ENCODE results near the gene RET.

RET gene

GRCh38 chr10:43117031-43117776, 40.3 kb downstream of the RET start:
- TF ChIP-seq CTCF (conservative IDR thresholded peaks at IDR 0.05; ENCODE audit: low read depth, low read length): no peak
- Histone ChIP-seq H3K9ac (no peak overlapping the region), H3K79me2 (ENCODE audit: insufficient read depth, low read depth) (no peaks in the 10 kb centered on the region), H3K36me3 (ENCODE audit: insufficient read depth) (no peaks in the 10 kb centered on the region), H3K27me3 (ENCODE audit: insufficient read depth, low read depth) (no peaks in the 10 kb centered on the region), H2AFZ (ENCODE audit: low read depth) (no peak overlapping the region), H3K4me2 (no peak overlapping the region), H3K27ac (no peak overlapping the region), H4K20me1 (ENCODE audit: insufficient read depth) (no peaks in the 10 kb centered on the region), H3K4me1 (ENCODE audit: low read depth, poor library complexity, severe bottlenecking) (no peaks in the 10 kb centered on the region), H3K4me3 (IDR thresholded peaks at IDR 0.05; ENCODE audit: insufficient read depth, low read depth, low read length) (no peak overlapping the region)

- Histone ChIP-seq H3K27ac (no peak overlapping the region), H4K20me1 (ENCODE audit: insufficient read depth) (no peaks in the 10 kb centered on the region), H3K27me3 (ENCODE audit: insufficient read depth, low read depth) (no peaks in the 10 kb centered on the region), H2AFZ (ENCODE audit: low read depth) (no peak overlapping the region), H3K4me1 (ENCODE audit: low read depth, poor library complexity, severe bottlenecking) (no peaks in the 10 kb centered on the region), H3K9ac (no peak overlapping the region), H3K79me2 (ENCODE audit: insufficient read depth, low read depth) (no peaks in the 10 kb centered on the region), H3K4me3 (IDR thresholded peaks at IDR 0.05; ENCODE audit: insufficient read depth, low read depth, low read length) (no peak overlapping the region), H3K4me2 (no peak overlapping the region), H3K36me3 (ENCODE audit: insufficient read depth) (no peaks in the 10 kb centered on the region)
- no peak for TF ChIP-seq CTCF (conservative IDR thresholded peaks at IDR 0.05; ENCODE audit: low read depth, low read length)
These were observed 41.1 kb downstream of the RET start for GRCh38 chr10:43117777-43118583.

GRCh38 chr10:43118631-43119415, 42.0 kb downstream of the RET start:
- Histone ChIP-seq H3K9ac (no peak overlapping the region), H3K27me3 (ENCODE audit: insufficient read depth, low read depth) (no peaks in the 10 kb centered on the region), H3K4me1 (ENCODE audit: low read depth, poor library complexity, severe bottlenecking) (no peaks in the 10 kb centered on the region), H3K4me3 (IDR thresholded peaks at IDR 0.05; ENCODE audit: insufficient read depth, low read depth, low read length) (no peak overlapping the region), H3K4me2 (no peak overlapping the region), H3K79me2 (ENCODE audit: insufficient read depth, low read depth) (no peaks in the 10 kb centered on the region), H3K36me3 (ENCODE audit: insufficient read depth) (no peaks in the 10 kb centered on the region), H3K27ac (no peak overlapping the region), H4K20me1 (ENCODE audit: insufficient read depth) (no peaks in the 10 kb centered on the region), H2AFZ (ENCODE audit: low read depth) (no peak overlapping the region)
- no peak for TF ChIP-seq CTCF (conservative IDR thresholded peaks at IDR 0.05; ENCODE audit: low read depth, low read length)

- Histone ChIP-seq H3K79me2 (ENCODE audit: insufficient read depth, low read depth) (no peaks in the 10 kb centered on the region), H3K9ac (no peak overlapping the region), H2AFZ (ENCODE audit: low read depth) (no peak overlapping the region), H3K27ac (no peak overlapping the region), H3K4me3 (IDR thresholded peaks at IDR 0.05; ENCODE audit: insufficient read depth, low read depth, low read length) (no peak overlapping the region), H3K4me1 (ENCODE audit: low read depth, poor library complexity, severe bottlenecking) (no peaks in the 10 kb centered on the region), H3K36me3 (ENCODE audit: insufficient read depth) (no peaks in the 10 kb centered on the region), H3K4me2 (no peak overlapping the region), H4K20me1 (ENCODE audit: insufficient read depth) (no peaks in the 10 kb centered on the region), H3K27me3 (ENCODE audit: insufficient read depth, low read depth) (no peaks in the 10 kb centered on the region)
- TF ChIP-seq CTCF (conservative IDR thresholded peaks at IDR 0.05; ENCODE audit: low read depth, low read length): no peak
These were observed 42.7 kb downstream of the RET start for GRCh38 chr10:43119416-43120115.

Measured in KMS-11 (cell line).